NCI-H526 (cell line): Measurements from ENCODE around the gene RARRES2.

ENCODE experiments used
- DNase-seq, 2 experiments: peaks; one replicate each; lab custom pipeline; 2025; lab: John Stamatoyannopoulos, UW

The RARRES2 gene

GRCh38 chr7:150377196-150377595 lies 35.8 kb upstream of the RARRES2 start:
- no peak for DNase-seq

GRCh38 chr7:150376560-150376959 lies 35.1 kb upstream of the RARRES2 start:
- no peak for DNase-seq

- DNase-seq: peak in 1 of 2 experiments; percentile 46
Observed at GRCh38 chr7:150375662-150376521, 34.5 kb upstream of the RARRES2 start.

GRCh38 chr7:150374472-150374871 lies 33.0 kb upstream of the RARRES2 start:
- no peak for DNase-seq

GRCh38 chr7:150374026-150374425 lies 32.6 kb upstream of the RARRES2 start:
- no peak for DNase-seq

- DNase-seq: peak in 1 of 2 experiments; percentile 24
Observed at GRCh38 chr7:150373049-150373801, 31.8 kb upstream of the RARRES2 start.

- peak; percentile 43 to 84 for DNase-seq
Observed at GRCh38 chr7:150372271-150373048, 31.0 kb upstream of the RARRES2 start.

- no peak for DNase-seq
Observed at GRCh38 chr7:150371996-150372270, 30.5 kb upstream of the RARRES2 start.

GRCh38 chr7:150371131-150371995 lies 29.9 kb upstream of the RARRES2 start:
- no peak for DNase-seq

- peak in 1 of 2 experiments; percentile 16 for DNase-seq
Observed at GRCh38 chr7:150370612-150371071, 29.2 kb upstream of the RARRES2 start.

GRCh38 chr7:150369748-150370501 lies 28.5 kb upstream of the RARRES2 start:
- DNase-seq: no peak

GRCh38 chr7:150368884-150369747 lies 27.7 kb upstream of the RARRES2 start:
- DNase-seq: peak; percentile 63 to 81

GRCh38 chr7:150368096-150368883 lies 26.9 kb upstream of the RARRES2 start, which contains the start of gene REPIN1:
TSS of gene REPIN1 (plus strand) at chr7:150368822. CDS start at chr7:150369712, 890 bp downstream.
- DNase-seq: peak; percentile 65 to 95

- peak in 1 of 2 experiments; percentile 75 for DNase-seq
Observed at GRCh38 chr7:150367677-150368095, 26.3 kb upstream of the RARRES2 start.

- DNase-seq: no peak
Observed at GRCh38 chr7:150365673-150366398, 24.4 kb upstream of the RARRES2 start.

GRCh38 chr7:150365194-150365593 lies 23.8 kb upstream of the RARRES2 start:
- no peak for DNase-seq

- peak in 1 of 2 experiments; percentile 37 for DNase-seq
Observed at GRCh38 chr7:150363872-150364271, 22.4 kb upstream of the RARRES2 start.

- no peak for DNase-seq
Observed at GRCh38 chr7:150363370-150363769, 21.9 kb upstream of the RARRES2 start.
